KMS-11 (cell line): ENCODE measurements around the gene KRTAP5-3.

ENCODE experiments used
- H2AFZ ChIP-seq: fragments of 200-600 bp; sonication (generic); 2 replicates; pipeline ENCODE4 v1.6.1; 2016; ENCODE audit warnings: antibody characterized with exemption, mixed run types, low read depth
- H3K27ac ChIP-seq: fragments of 200-600 bp; sonication (generic); 2 replicates; pipeline ENCODE4 v1.6.1; 2016; ENCODE audit warnings: mild to moderate bottlenecking, mixed run types
- H3K27me3 ChIP-seq: fragments of 200-600 bp; sonication (generic); 2 replicates; pipeline ENCODE4 v1.6.1; 2017; ENCODE audit warnings: mild to moderate bottlenecking, low read depth, mixed run types, moderate library complexity; ENCODE audit not compliant: insufficient read depth
- H3K36me3 ChIP-seq: fragments of 200-600 bp; sonication (generic); 2 replicates; pipeline ENCODE4 v1.6.1; 2017; ENCODE audit warnings: mild to moderate bottlenecking, mixed run types; ENCODE audit not compliant: insufficient read depth
- H3K4me1 ChIP-seq: fragments of 200-600 bp; sonication (generic); 2 replicates; pipeline ENCODE4 v1.6.1; 2016; ENCODE audit warnings: mild to moderate bottlenecking, low read depth, mixed run types; ENCODE audit not compliant: poor library complexity, severe bottlenecking
- H3K4me2 ChIP-seq: fragments of 200-600 bp; sonication (generic); 2 replicates; pipeline ENCODE4 v1.7.0; 2016; ENCODE audit warnings: mild to moderate bottlenecking, mixed run types
- H3K4me3 ChIP-seq: fragments of 200-600 bp; sonication (generic); IDR thresholded peaks from 2 replicates; pipeline ENCODE4 v1.6.1; 2017; ENCODE audit warnings: low read depth, low read length, mixed read lengths; ENCODE audit not compliant: insufficient read depth
- H3K79me2 ChIP-seq: fragments of 200-600 bp; sonication (generic); 2 replicates; pipeline ENCODE4 v1.6.1; 2016; ENCODE audit warnings: low read depth, mixed run types; ENCODE audit not compliant: insufficient read depth
- H3K9ac ChIP-seq: fragments of 200-600 bp; sonication (generic); 2 replicates; pipeline ENCODE4 v1.6.1; 2016; ENCODE audit warnings: mild to moderate bottlenecking, mixed run types
- H4K20me1 ChIP-seq: fragments of 200-600 bp; sonication (generic); 2 replicates; pipeline ENCODE4 v1.6.1; 2016; ENCODE audit warnings: mild to moderate bottlenecking, mixed run types; ENCODE audit not compliant: insufficient read depth
- TF ChIP-seq, protein P1 (sequence below): fragments of 200-600 bp; sonication (generic); conservative IDR thresholded peaks from 2 replicates; pipeline ENCODE4 v1.6.1; 2017; ENCODE audit warnings: low read depth, mild to moderate bottlenecking, antibody characterized with exemption, low read length, moderate library complexity, mixed read lengths

The KRTAP5-3 gene

DNA sequence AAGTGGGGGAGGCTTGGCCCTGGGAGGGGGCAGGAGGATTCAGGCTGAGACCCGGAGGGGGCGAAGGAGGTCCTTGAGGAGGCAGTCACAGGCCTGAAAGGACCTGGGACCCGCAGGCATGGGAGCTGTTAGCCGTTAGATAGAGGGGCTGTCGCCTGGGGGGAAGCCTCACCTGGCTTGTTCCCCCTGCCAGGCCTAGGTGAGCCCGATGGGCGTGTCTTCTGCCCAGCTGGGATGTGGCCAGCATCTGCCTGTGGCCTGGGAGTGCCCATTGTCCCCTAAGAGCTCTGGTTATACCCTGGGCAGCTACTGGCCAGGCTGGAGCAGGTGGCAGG lies 34.4 kb downstream of the KRTAP5-3 start:
- no peak overlapping the region for H3K9ac ChIP-seq
- no peak overlapping the region for H3K27ac ChIP-seq

DNA sequence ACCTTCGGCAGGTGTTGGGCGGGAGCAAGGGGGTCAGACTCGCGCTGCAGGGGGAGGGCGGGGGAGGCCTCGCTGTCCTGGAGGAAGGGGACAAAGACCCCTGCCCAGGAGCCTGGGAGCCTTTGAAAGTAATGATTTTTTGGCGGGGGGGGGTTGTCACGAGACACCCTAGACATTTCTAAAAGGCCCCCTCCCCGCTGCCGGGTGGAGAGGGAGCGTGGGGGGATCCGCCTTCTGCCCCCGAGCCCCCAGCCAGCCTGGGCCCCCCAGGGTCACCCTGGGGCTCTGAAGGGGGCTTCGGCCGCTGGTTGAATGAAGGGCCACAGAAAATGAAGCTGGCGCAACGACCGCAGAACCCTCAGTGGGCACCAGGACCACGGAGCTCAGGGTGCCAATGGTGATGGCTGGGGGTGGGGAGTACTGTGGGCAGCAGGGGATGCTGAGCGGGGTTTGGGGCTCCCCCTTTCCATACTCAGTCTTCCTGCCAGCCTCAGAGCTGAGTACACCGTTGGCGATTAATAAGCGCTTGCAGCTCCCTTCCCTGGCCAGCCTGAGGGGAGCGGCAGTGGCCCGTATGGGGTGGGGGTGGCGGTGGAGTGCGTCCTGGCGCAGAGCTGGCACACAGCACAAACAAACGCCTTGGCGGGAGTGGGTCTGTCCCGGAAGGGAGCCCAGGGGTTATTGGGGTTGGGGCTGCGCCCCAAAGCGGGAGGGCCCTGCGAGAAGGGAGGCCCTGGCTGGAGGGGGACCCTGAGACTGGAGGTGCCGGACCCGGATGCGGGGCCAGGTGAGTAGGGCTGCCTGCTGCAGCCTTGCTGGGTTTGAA lies 35.0 kb downstream of the KRTAP5-3 start:
- H2AFZ ChIP-seq: no peak overlapping the region
- H3K36me3 ChIP-seq: no peaks in the 10 kb centered on the region

More for the DNA sequence above, 34.4 kb downstream of the KRTAP5-3 start:
- Histone ChIP-seq H3K4me1 (no peaks in the 10 kb centered on the region), H3K4me2 (peak overlapping the region; percentile 74), H4K20me1 (no peaks in the 10 kb centered on the region), H3K4me3 (no peak overlapping the region), H3K36me3 (no peaks in the 10 kb centered on the region), H3K79me2 (no peaks in the 10 kb centered on the region), H2AFZ (peak overlapping the region; percentile 73), H3K27me3 (peaks cover 62% of the 10 kb centered on the region)
- TF ChIP-seq, protein P1, sequence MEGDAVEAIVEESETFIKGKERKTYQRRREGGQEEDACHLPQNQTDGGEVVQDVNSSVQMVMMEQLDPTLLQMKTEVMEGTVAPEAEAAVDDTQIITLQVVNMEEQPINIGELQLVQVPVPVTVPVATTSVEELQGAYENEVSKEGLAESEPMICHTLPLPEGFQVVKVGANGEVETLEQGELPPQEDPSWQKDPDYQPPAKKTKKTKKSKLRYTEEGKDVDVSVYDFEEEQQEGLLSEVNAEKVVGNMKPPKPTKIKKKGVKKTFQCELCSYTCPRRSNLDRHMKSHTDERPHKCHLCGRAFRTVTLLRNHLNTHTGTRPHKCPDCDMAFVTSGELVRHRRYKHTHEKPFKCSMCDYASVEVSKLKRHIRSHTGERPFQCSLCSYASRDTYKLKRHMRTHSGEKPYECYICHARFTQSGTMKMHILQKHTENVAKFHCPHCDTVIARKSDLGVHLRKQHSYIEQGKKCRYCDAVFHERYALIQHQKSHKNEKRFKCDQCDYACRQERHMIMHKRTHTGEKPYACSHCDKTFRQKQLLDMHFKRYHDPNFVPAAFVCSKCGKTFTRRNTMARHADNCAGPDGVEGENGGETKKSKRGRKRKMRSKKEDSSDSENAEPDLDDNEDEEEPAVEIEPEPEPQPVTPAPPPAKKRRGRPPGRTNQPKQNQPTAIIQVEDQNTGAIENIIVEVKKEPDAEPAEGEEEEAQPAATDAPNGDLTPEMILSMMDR: no peak

DNA sequence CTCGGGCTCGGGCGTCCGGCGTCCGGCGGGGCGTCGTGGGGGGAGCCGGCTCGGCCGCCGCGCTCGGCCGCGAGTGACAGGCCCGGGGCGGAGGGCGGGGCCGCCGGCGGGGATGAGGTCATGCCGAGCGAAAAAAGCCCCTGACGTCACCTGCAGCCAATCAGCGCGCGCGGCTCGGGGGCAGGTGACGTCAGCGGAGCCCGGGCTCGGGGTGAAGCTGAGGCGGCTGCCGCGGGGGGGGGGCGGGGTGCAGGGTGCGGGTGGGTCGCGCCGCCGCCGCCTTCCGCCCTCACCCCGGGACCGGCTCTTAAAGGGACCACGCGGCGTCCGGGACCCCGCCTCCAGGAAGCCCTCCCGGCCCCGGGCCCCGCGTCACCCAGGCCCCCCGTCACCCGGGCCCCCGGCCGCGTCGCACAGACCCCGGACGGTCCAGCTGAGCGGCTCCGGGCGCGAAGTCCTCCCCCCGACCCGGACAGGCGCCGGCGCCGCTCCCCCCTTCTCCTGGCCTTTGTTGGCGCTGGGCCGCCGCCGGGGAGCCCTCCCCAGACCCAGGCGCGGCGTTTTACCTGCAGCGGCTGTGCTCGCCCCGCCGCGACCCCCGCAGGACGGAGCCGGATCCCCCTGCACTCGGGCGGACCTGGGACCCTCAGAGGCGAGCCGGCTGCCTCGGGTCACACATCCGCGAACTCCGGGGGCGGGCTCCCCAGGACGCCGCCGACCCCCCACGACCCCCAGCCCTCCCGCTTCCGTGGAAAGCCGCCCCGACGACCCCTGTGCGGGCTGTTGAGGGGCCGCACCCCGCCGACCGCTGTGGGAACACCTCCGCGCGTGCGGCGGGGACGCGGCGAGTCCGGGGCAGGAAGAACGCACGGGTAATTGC lies 35.8 kb downstream of the KRTAP5-3 start, which contains the start of gene DUSP8:
Gene DUSP8, minus strand, starts transcription at position 75 of the 880 bp plus-strand sequence. CDS start 6,445 bp downstream, outside the sequence.
- Histone ChIP-seq H3K36me3 (no peaks in the 10 kb centered on the region), H3K4me2 (no peak within 1 kb of the TSS), H3K27ac (no peak within 1 kb of the TSS), H4K20me1 (no peaks in the 10 kb centered on the region), H3K4me1 (no peaks in the 10 kb centered on the region), H2AFZ (peak within 1 kb of the TSS; percentile 54; the same call in 1 of the 2 replicates), H3K79me2 (no peaks in the 10 kb centered on the region), H3K9ac (peak within 1 kb of the TSS; percentile 47; the same call in 1 of the 2 replicates), H3K27me3 (peaks cover 50% of the 10 kb centered on the region), H3K4me3 (no peak within 1 kb of the TSS)
- TF ChIP-seq, protein P1: no peak

More for the DNA sequence above, 35.0 kb downstream of the KRTAP5-3 start:
- H3K79me2 ChIP-seq: no peaks in the 10 kb centered on the region
- no peaks in the 10 kb centered on the region for H3K4me1 ChIP-seq
- peaks cover 58% of the 10 kb centered on the region for H3K27me3 ChIP-seq
- peak overlapping the region; percentile 74; the same call in 1 of the 2 replicates for H3K4me2 ChIP-seq
- TF ChIP-seq, protein P1: no peak
- H3K9ac ChIP-seq: no peak overlapping the region
- no peaks in the 10 kb centered on the region for H4K20me1 ChIP-seq
- H3K27ac ChIP-seq: no peak overlapping the region
- no peak overlapping the region for H3K4me3 ChIP-seq

DNA sequence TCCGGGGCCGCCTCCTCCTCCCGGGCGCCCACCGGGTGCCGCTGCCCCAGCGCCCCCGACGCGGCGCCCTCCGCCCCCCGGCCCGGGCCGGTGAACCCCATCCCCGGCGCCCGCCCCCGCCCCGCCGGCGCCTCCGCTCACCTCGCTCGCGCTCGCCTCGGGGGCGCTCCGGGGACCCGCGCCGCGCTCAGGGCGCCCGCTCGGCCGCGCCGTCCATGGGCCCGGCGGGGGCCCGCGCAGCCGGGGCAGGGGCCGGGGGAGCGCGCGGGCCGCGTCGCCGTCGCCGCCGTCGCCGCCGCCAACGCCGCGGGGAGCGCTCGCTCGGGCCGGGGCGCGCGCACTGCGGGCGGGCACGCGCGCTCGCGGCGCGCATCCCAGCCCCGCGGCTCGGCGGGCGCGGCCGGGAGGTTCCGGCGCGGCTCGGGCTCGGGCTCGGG lies 36.5 kb downstream of the KRTAP5-3 start:
- no peaks in the 10 kb centered on the region for H4K20me1 ChIP-seq
- H3K4me1 ChIP-seq: no peaks in the 10 kb centered on the region
- no peak overlapping the region for H3K9ac ChIP-seq
- peaks cover 44% of the 10 kb centered on the region for H3K27me3 ChIP-seq
- TF ChIP-seq, protein P1: no peak
- no peaks in the 10 kb centered on the region for H3K79me2 ChIP-seq
- no peak overlapping the region for H3K27ac ChIP-seq
- H3K36me3 ChIP-seq: no peaks in the 10 kb centered on the region
- H3K4me2 ChIP-seq: no peak overlapping the region
- no peak overlapping the region for H3K4me3 ChIP-seq
- no peak overlapping the region for H2AFZ ChIP-seq
